ENCODE data around the gene TSSK3.
"Not testable (repeated sequence)": the region's sequence is repeated elsewhere in the genome, so short reads cannot be mapped to it uniquely, and the experiment has no call there.

The TSSK3 gene

GRCh38 chr1:32353886-32354570 is 8.3 kb upstream of the TSSK3 start:
- H3K4me3 ChIP-seq (ENCODE audit: low read length), result no peak overlapping the region
- TF ChIP-seq, protein P1, sequence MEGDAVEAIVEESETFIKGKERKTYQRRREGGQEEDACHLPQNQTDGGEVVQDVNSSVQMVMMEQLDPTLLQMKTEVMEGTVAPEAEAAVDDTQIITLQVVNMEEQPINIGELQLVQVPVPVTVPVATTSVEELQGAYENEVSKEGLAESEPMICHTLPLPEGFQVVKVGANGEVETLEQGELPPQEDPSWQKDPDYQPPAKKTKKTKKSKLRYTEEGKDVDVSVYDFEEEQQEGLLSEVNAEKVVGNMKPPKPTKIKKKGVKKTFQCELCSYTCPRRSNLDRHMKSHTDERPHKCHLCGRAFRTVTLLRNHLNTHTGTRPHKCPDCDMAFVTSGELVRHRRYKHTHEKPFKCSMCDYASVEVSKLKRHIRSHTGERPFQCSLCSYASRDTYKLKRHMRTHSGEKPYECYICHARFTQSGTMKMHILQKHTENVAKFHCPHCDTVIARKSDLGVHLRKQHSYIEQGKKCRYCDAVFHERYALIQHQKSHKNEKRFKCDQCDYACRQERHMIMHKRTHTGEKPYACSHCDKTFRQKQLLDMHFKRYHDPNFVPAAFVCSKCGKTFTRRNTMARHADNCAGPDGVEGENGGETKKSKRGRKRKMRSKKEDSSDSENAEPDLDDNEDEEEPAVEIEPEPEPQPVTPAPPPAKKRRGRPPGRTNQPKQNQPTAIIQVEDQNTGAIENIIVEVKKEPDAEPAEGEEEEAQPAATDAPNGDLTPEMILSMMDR (conservative IDR thresholded peaks at IDR 0.05; ENCODE audit: low read length), result no peak
- DNase-seq (ENCODE audit: low read depth), result peak; percentile 61

DNA sequence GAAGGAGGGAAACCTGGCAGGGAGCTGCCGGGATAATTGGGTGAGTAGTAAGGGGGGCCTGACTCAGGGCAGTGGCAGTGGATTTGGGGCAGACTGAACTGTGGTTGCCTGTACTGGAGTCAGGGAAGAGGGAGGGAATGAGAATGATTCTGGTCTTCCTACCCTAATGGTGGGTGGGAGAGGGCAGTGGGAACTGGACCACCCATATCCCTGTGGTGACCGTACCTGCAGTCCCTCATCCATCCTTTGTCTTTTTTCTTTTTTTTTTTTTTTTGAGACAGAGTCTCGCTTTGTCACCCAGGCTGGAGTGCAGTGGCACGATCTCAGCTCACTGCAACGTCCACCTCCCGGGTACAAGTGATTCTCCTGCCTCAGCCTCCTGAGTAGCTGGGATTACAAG is 6.6 kb upstream of the TSSK3 start:
- not testable (repeated sequence) for DNase-seq (ENCODE audit: low read depth); H3K4me3 ChIP-seq (ENCODE audit: low read length)

- no peak overlapping the region for H3K4me3 ChIP-seq (ENCODE audit: low read length)
- DNase-seq (ENCODE audit: low read depth), result no peak
- TF ChIP-seq, protein P1 (conservative IDR thresholded peaks at IDR 0.05; ENCODE audit: low read length), result no peak
Measured at GRCh38 chr1:32356478-32356877, 5.9 kb upstream of the TSSK3 start.

- TF ChIP-seq, protein P1 (conservative IDR thresholded peaks at IDR 0.05; ENCODE audit: low read length), result no peak
- no peak overlapping the region for H3K4me3 ChIP-seq (ENCODE audit: low read length)
- no peak for DNase-seq (ENCODE audit: low read depth)
Measured at GRCh38 chr1:32357614-32358013, 4.7 kb upstream of the TSSK3 start.

GRCh38 chr1:32358435-32358834 is 3.9 kb upstream of the TSSK3 start:
- TF ChIP-seq, protein P1 (conservative IDR thresholded peaks at IDR 0.05; ENCODE audit: low read length), result no peak
- H3K4me3 ChIP-seq (ENCODE audit: low read length), result no peak overlapping the region
- DNase-seq (ENCODE audit: low read depth), result no peak

DNA sequence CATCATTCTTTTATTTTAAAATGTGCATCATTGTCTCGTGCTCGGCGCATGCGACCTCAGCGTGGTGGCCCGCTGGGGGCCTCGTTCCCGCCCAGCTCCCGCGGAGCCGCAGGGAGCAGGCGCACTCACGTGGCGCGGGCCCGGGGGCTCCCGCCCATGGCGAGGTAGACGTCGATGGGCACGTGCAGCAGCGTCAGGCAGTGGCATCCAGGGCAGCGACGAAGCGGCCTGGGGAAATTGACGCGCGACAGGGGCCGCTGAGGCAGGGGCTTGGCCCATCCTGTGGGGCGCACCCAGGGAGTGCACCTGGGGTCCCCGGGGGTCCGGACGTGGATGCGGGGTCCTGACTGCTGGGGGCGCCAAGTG is 1.0 kb upstream of the TSSK3 start:
- no peak overlapping the region for H3K4me3 ChIP-seq (ENCODE audit: low read length)
- DNase-seq (ENCODE audit: low read depth), result no peak
- TF ChIP-seq, protein P1 (conservative IDR thresholded peaks at IDR 0.05; ENCODE audit: low read length), result no peak

GRCh38 chr1:32361674-32362473 is 465 bp upstream of the TSSK3 start:
- DNase-seq (ENCODE audit: low read depth), result no peak
- TF ChIP-seq, protein P1 (conservative IDR thresholded peaks at IDR 0.05; ENCODE audit: low read length), result peak; percentile 18
- H3K4me3 ChIP-seq (ENCODE audit: low read length), result peak overlapping the region; percentile 35

Measured in AG10803 (cell line).